ENCODE measurements around the gene MRPS18B. TPM values are rescaled to one million over a fixed set of nuclear protein-coding genes. Genes with fewer than 3 reads are reported as not detected.

The MRPS18B gene
- total and polyA plus RNA-seq, 2 donors from 2014 or later: 62.1 to 135 TPM

DNA sequence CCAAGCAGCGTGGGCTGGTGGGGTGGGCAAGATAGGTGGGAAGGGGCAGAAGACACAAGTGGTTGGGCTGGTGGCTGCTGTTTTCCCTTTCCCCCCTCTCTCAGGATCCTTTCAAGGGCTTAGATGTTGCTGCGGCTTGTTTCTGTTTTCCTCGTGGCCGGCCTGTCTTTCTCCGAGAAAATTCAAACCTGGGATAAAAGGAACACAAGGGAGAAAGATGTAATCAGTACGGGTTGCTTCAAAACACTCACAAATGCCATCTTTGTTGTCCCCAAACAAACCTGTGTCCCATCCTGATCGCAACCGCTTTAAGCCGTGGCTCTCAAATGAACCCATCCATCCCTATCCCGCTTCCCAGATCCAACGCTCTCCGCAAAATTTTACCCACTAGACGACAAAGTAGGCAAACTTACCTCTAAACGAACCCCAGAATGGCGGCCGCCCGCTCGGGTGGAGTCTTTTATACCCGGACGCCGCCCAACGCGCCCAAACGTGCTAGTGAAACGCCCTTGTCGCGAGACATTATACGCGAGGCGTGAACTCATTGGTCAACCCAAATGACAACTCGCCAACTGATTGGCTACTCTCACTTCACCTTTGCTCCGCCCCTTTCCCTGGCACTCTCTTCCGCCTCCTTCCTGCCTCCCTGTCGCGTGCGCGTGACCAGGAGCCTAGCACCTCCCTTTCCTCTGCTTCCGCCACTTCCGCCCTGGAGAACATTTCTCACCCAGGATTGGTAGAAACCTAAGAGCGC lies 652 bp upstream of the MRPS18B start, which contains the start of gene PPP1R10:
TSS of gene PPP1R10 (minus strand) at position 433 of the 754 bp plus-strand sequence. CDS start 7,299 bp downstream, outside the sequence.
- FAIRE-seq (peak; percentile 98), DNase-seq (peak; percentile 100)
- Histone ChIP-seq H3K9ac (ENCODE audit: low read length in 3 of 3) (peak within 1 kb of the TSS; percentile 95 to 100 (median 96)), H3K27ac (ENCODE audit: low read depth in 2 of 2, low read length in 2 of 2) (peak within 1 kb of the TSS; percentile 98 to 99), H3K4me3 (ENCODE audit: low read length in 3 of 3) (peak within 1 kb of the TSS; percentile 91 to 99 (median 95)), H3K27me3 (ENCODE audit: control insufficient read depth, insufficient read depth, low read length) (no peaks in the 10 kb centered on the region), H3K9me3 (ENCODE audit: control insufficient read depth in 2 of 3, insufficient read depth in 1 of 3, low read length in 3 of 3) (no peaks in the 10 kb centered on the region), H3K4me1 (ENCODE audit: control insufficient read depth in 2 of 3, insufficient read depth in 2 of 3, low read depth in 1 of 3, low read length in 3 of 3) (peaks cover 6 to 35% (median 30%) of the 10 kb centered on the region in 3 donors), H3K36me3 (ENCODE audit: control insufficient read depth in 2 of 3, insufficient read depth in 3 of 3, low read length in 3 of 3) (peaks cover 5 to 24% (median 7%) of the 10 kb centered on the region in 3 donors)
- intact Hi-C loops (cut with DNase I): no loop called here
- TF ChIP-seq, protein P1, sequence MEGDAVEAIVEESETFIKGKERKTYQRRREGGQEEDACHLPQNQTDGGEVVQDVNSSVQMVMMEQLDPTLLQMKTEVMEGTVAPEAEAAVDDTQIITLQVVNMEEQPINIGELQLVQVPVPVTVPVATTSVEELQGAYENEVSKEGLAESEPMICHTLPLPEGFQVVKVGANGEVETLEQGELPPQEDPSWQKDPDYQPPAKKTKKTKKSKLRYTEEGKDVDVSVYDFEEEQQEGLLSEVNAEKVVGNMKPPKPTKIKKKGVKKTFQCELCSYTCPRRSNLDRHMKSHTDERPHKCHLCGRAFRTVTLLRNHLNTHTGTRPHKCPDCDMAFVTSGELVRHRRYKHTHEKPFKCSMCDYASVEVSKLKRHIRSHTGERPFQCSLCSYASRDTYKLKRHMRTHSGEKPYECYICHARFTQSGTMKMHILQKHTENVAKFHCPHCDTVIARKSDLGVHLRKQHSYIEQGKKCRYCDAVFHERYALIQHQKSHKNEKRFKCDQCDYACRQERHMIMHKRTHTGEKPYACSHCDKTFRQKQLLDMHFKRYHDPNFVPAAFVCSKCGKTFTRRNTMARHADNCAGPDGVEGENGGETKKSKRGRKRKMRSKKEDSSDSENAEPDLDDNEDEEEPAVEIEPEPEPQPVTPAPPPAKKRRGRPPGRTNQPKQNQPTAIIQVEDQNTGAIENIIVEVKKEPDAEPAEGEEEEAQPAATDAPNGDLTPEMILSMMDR (IDR thresholded peaks at IDR 0.05; ENCODE audit: borderline replicate concordance, extremely low read depth, insufficient read depth): no peak

DNA sequence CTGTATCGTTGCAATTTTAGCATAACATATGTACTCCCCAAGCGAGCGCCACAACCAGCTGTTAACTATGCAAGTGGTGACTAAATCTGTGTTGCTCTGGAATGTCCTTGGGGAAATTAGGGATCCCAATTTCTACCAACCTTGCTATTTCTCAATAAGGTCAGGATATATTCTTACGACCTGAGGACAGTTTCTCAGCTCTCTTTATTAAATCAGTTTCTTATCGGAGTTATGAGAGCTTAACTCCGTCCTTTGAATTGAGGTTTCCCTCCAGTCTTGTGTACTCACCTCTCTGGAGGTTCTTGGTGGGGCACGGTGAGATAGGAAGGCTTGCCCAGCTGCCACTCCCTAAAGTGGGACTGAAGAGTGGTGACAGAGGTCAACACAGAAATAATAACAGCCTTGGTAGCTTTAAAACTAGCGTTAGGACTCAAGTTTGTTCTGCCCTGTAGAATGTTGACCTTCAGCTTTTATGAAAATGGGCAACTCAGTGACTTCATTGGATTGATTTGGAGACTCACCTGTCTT lies 694 bp downstream of the MRPS18B start:
- peak overlapping the region; percentile 94 to 98 for H3K27ac ChIP-seq (ENCODE audit: low read depth in 2 of 2, low read length in 2 of 2)
- no peaks in the 10 kb centered on the region for H3K9me3 ChIP-seq (ENCODE audit: control insufficient read depth in 2 of 3, insufficient read depth in 1 of 3, low read length in 3 of 3)
- no peaks in the 10 kb centered on the region for H3K27me3 ChIP-seq (ENCODE audit: control insufficient read depth, insufficient read depth, low read length)
- TF ChIP-seq, protein P1 (IDR thresholded peaks at IDR 0.05; ENCODE audit: borderline replicate concordance, extremely low read depth, insufficient read depth): no peak
- DNase-seq (no peak), FAIRE-seq (no peak)
- intact Hi-C loops (cut with DNase I): no loop called here
- H3K36me3 ChIP-seq (ENCODE audit: control insufficient read depth in 2 of 3, insufficient read depth in 3 of 3, low read length in 3 of 3): peaks cover 7 to 24% (median 13%) of the 10 kb centered on the region in 3 donors
- peak overlapping the region; percentile 31 to 82 (median 79) for H3K9ac ChIP-seq (ENCODE audit: low read length in 3 of 3)
- peaks cover 1 to 21% (median 21%) of the 10 kb centered on the region in 3 donors for H3K4me1 ChIP-seq (ENCODE audit: control insufficient read depth in 2 of 3, insufficient read depth in 2 of 3, low read depth in 1 of 3, low read length in 3 of 3)
- H3K4me3 ChIP-seq (ENCODE audit: low read length in 3 of 3): peak overlapping the region; percentile 86 to 96 (median 86)

DNA sequence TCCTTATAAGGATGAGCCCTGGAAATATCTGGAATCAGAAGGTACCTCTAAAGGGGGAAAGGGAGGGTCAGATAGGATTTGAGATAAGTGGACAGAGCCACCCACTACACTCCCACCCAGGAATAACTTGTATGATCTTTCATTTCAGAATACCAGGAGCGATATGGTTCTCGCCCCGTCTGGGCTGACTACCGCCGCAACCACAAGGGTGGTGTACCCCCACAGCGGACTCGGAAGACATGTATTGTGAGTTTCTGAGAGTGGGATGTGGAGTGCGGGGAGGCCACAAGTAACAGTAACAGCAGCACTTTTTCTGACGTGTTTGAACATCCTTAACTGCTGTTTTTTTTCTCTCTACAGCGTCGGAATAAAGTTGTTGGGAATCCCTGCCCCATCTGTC lies 1.9 kb downstream of the MRPS18B start:
- H3K4me1 ChIP-seq (ENCODE audit: control insufficient read depth in 2 of 3, insufficient read depth in 2 of 3, low read depth in 1 of 3, low read length in 3 of 3): peaks cover 0 to 13% (median 9%) of the 10 kb centered on the region in 3 donors
- H3K27me3 ChIP-seq (ENCODE audit: control insufficient read depth, insufficient read depth, low read length): no peaks in the 10 kb centered on the region
- FAIRE-seq (no peak), DNase-seq (no peak)
- intact Hi-C loops (cut with DNase I): no loop called here
- no peaks in the 10 kb centered on the region for H3K9me3 ChIP-seq (ENCODE audit: control insufficient read depth in 2 of 3, insufficient read depth in 1 of 3, low read length in 3 of 3)
- no peak overlapping the region for H3K9ac ChIP-seq (ENCODE audit: low read length in 3 of 3)
- TF ChIP-seq, protein P1 (IDR thresholded peaks at IDR 0.05; ENCODE audit: borderline replicate concordance, extremely low read depth, insufficient read depth): no peak
- H3K27ac ChIP-seq (ENCODE audit: low read depth in 2 of 2, low read length in 2 of 2): no peak overlapping the region
- peaks cover 9 to 26% (median 19%) of the 10 kb centered on the region in 3 donors for H3K36me3 ChIP-seq (ENCODE audit: control insufficient read depth in 2 of 3, insufficient read depth in 3 of 3, low read length in 3 of 3)
- H3K4me3 ChIP-seq (ENCODE audit: low read length in 3 of 3): no peak overlapping the region
